Measurements from ENCODE around the gene ITPR1.

ITPR1 gene

DNA sequence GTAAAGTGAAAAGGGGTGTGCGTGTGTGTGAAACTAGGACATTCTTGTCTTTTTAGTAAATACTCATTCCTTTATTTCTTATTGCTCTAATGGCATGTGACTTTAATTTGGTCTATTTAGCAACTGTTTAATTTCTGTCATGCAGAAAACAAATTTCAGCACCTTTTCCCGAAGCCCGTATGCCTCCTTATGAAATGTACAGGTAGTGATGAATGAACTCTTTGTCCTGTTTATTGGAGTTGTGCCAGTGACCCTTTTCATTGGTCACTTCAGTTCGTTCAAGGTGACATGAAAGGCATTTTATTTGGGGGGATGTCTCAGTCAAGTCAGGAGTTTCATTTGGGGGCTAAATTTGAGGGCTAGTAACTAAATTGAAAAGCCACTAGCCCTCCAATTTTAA is 55.2 kb downstream of the ITPR1 start:
- no peak for TF ChIP-seq ZNF585B (tag by site-specific recombination; IDR thresholded peaks at IDR 0.05)
- TF ChIP-seq ZSCAN16 (tag by site-specific recombination; IDR thresholded peaks at IDR 0.05), result no peak
- no peak for TF ChIP-seq ZNF324 (tag by site-specific recombination; IDR thresholded peaks at IDR 0.05)
- TF ChIP-seq SP7 (tag by site-specific recombination; IDR thresholded peaks at IDR 0.05), result no peak
- no peak for TF ChIP-seq ZNF280D (tag by site-specific recombination; IDR thresholded peaks at IDR 0.05)
- TF ChIP-seq ZNF354C (tag by site-specific recombination; IDR thresholded peaks at IDR 0.05; ENCODE audit: borderline replicate concordance, low read depth), result no peak
- no peak for TF ChIP-seq INSM2 (tag by site-specific recombination; IDR thresholded peaks at IDR 0.05)
- no peak for TF ChIP-seq ZNF518A (tag by site-specific recombination; conservative IDR thresholded peaks at IDR 0.05; ENCODE audit: low read depth)
- TF ChIP-seq ZNF23 (tag by site-specific recombination; IDR thresholded peaks at IDR 0.05; ENCODE audit: borderline replicate concordance), result no peak
- no peak for TF ChIP-seq ZNF223 (tag by site-specific recombination; IDR thresholded peaks at IDR 0.05)
- TF ChIP-seq ZSCAN30 (tag by site-specific recombination; IDR thresholded peaks at IDR 0.05), result no peak
- TF ChIP-seq OSR2 (tag by site-specific recombination; IDR thresholded peaks at IDR 0.05), result no peak
- TF ChIP-seq ZNF501 (tag by site-specific recombination; IDR thresholded peaks at IDR 0.05), result no peak
- ChIA-PET CTCF (no interaction called here), POLR2A (no interaction called here)
- peaks cover 5% of the 10 kb centered on the region; the same call in 1 of the 2 replicates for H3K4me1 ChIP-seq (ENCODE audit: control insufficient read depth, insufficient read depth, low read length)
- H3K36me3 ChIP-seq (ENCODE audit: control insufficient read depth in 2 of 2, insufficient read depth in 1 of 2, low read length in 2 of 2), result no peaks in the 10 kb centered on the region
- H3K27ac ChIP-seq (ENCODE audit: extremely low read depth, low read depth, low read length), result no peak overlapping the region
- H3K4me3 ChIP-seq (ENCODE audit: low read depth, low read length), result no peak overlapping the region
- H3K9me3 ChIP-seq (ENCODE audit: control insufficient read depth, insufficient read depth, low read depth, low read length), result no peaks in the 10 kb centered on the region

GRCh38 chr3:4548780-4549179 is 55.6 kb downstream of the ITPR1 start:
- Histone ChIP-seq H3K9me3 (ENCODE audit: control insufficient read depth, insufficient read depth, low read depth, low read length) (no peaks in the 10 kb centered on the region), H3K36me3 (ENCODE audit: control insufficient read depth in 2 of 2, insufficient read depth in 1 of 2, low read length in 2 of 2) (no peaks in the 10 kb centered on the region), H3K4me1 (ENCODE audit: control insufficient read depth, insufficient read depth, low read length) (peaks cover 5% of the 10 kb centered on the region; the same call in 1 of the 2 replicates), H3K4me3 (ENCODE audit: low read depth, low read length) (no peak overlapping the region), H3K27ac (ENCODE audit: extremely low read depth, low read depth, low read length) (no peak overlapping the region)
- ChIA-PET CTCF (no interaction called here), POLR2A (no interaction called here)
- TF ChIP-seq ZNF221 (tag by site-specific recombination; IDR thresholded peaks at IDR 0.05; ENCODE audit: borderline replicate concordance) (no peak), ZNF121 (tag by site-specific recombination; IDR thresholded peaks at IDR 0.05) (no peak), ZNF777 (tag by site-specific recombination; IDR thresholded peaks at IDR 0.05; ENCODE audit: borderline replicate concordance) (no peak), ZNF768 (tag by site-specific recombination; IDR thresholded peaks at IDR 0.05) (no peak), KLF16 (tag by site-specific recombination; IDR thresholded peaks at IDR 0.05) (no peak), TCF7L2 (IDR thresholded peaks at IDR 0.05; ENCODE audit: borderline replicate concordance, low read depth, low read length) (no peak), ZNF596 (tag by site-specific recombination; IDR thresholded peaks at IDR 0.05) (no peak)
- TF ChIP-seq, protein P1, sequence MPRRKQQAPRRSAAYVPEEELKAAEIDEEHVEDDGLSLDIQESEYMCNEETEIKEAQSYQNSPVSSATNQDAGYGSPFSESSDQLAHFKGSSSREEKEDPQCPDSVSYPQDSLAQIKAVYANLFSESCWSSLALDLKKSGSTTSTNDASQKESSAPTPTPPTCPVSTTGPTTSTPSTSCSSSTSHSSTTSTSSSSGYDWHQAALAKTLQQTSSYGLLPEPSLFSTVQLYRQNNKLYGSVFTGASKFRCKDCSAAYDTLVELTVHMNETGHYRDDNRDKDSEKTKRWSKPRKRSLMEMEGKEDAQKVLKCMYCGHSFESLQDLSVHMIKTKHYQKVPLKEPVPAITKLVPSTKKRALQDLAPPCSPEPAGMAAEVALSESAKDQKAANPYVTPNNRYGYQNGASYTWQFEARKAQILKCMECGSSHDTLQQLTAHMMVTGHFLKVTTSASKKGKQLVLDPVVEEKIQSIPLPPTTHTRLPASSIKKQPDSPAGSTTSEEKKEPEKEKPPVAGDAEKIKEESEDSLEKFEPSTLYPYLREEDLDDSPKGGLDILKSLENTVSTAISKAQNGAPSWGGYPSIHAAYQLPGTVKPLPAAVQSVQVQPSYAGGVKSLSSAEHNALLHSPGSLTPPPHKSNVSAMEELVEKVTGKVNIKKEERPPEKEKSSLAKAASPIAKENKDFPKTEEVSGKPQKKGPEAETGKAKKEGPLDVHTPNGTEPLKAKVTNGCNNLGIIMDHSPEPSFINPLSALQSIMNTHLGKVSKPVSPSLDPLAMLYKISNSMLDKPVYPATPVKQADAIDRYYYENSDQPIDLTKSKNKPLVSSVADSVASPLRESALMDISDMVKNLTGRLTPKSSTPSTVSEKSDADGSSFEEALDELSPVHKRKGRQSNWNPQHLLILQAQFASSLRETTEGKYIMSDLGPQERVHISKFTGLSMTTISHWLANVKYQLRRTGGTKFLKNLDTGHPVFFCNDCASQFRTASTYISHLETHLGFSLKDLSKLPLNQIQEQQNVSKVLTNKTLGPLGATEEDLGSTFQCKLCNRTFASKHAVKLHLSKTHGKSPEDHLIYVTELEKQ (tag by site-specific recombination; IDR thresholded peaks at IDR 0.05; ENCODE audit: borderline replicate concordance), result no peak
- TF ChIP-seq, protein P2, sequence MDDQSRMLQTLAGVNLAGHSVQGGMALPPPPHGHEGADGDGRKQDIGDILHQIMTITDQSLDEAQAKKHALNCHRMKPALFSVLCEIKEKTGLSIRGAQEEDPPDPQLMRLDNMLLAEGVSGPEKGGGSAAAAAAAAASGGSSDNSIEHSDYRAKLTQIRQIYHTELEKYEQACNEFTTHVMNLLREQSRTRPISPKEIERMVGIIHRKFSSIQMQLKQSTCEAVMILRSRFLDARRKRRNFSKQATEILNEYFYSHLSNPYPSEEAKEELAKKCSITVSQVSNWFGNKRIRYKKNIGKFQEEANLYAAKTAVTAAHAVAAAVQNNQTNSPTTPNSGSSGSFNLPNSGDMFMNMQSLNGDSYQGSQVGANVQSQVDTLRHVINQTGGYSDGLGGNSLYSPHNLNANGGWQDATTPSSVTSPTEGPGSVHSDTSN (CRISPR knock-in tag; IDR thresholded peaks at IDR 0.05), result no peak

All from HEK293 (cell line).